Measurements from ENCODE around the gene USP16.
A peak's percentile ranks its signal among the peaks of the same experiment; 100 is the strongest.
"Not testable (repeated sequence)": the region's sequence is repeated elsewhere in the genome, so short reads cannot be mapped to it uniquely, and the experiment has no call there.

The USP16 gene

DNA sequence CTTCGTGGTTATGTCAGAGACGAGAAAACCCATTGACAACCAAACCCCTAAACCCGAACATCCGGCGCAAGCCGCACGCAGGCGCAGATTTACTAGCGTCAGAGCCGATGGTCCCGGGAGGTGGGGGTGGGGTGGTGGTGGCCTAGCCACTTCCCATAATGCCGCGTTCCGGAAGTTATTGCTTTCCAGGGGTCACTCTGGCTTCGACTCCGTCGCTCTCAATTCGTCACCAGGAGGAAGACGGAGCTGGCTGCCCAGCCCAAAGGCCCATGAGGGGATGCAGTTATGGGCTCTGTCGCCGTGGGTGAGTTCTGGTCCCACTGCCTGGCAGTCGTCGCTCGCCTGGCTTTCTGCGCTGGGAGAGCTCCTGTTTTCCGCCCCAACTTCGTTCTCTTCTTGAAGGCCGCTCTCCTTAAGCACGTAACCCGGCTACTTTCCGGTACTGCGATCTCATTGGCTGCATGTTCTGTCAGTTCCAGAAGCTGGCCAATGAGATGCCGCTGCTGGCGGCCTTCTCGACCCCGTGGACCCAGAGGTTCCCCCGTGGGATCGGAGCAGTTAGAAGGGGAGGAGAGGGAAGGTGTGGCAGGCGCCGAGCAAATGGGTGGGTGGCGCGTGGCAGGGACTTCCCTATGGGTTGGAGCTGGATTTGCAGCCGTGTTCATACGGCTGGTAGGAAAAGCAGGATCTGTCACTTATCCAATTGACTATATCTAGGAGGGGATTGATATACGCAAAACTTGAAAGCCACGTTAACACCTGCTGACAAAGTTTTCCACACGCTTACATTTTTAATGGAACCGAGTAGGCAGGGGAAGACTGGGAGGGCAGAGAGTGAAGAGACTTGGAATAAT lies at the start of gene USP16:
TSS of gene USP16 (plus strand) at position 195 of the 854 bp plus-strand sequence. CDS start 3,246 bp downstream, outside the sequence.
- DNase-seq (ENCODE audit: low read depth, low spot score), result peak; percentile 99

DNA sequence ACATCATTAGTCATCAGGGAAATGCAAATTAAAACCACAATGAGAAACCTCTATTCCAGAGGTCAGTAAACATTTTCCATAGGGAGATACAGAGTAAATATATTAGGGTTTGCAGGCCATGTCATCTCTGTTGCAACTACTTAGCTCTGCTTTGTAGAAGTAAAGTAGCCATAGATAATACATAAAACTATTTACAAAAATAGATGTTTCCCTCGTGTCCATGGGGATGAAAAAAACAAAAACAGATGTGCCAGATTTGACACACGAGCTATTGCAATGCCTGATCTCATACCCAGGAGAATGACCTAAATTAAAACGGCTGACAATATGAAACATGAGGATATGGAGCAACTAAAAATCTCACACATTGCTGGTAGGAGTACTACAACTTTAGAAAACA lies 49.1 kb upstream of the USP16 start:
- no peak for DNase-seq (ENCODE audit: low read depth, low spot score)

- DNase-seq (ENCODE audit: low read depth, low spot score), result no peak
These were observed 45.4 kb upstream of the USP16 start for GRCh38 chr21:28979092-28979491.

GRCh38 chr21:28982637-28983036 lies 41.8 kb upstream of the USP16 start:
- DNase-seq (ENCODE audit: low read depth, low spot score), result no peak

GRCh38 chr21:28986677-28987076 lies 37.8 kb upstream of the USP16 start:
- DNase-seq (ENCODE audit: low read depth, low spot score), result no peak

GRCh38 chr21:28988146-28988545 lies 36.3 kb upstream of the USP16 start:
- DNase-seq (ENCODE audit: low read depth, low spot score), result peak; percentile 14

DNA sequence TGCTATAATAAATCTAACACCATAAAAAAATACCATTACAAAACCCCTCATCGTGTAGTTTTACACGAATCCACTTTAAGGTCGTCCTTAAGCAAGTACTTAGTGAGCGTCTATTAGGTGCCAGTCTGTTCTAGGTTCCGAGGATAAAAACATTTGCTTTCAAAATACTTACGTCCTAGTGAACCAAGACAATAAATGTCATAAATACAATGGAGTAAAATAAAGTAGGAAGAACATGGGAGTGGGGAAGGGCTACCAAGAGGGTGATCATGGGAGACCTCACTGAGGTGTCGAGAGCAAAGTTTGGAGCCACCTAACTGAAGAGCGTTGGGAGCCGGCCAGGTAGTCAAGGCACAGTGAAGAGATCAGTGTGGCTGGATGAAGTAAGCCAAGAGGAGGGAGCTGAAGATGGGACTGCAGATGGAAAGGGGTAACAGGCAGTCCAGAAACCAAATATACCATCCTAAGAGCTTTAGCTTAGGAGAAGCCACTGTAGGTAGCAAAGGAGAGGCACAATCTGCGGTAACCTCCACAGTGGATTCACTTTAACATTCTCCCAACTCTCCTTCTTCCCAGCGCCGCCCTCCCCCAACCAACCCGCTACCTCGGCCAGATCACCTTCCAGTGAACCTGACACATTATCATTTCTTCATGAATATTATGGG lies 32.5 kb upstream of the USP16 start:
- no peak for DNase-seq (ENCODE audit: low read depth, low spot score)

- peak; percentile 100 for DNase-seq (ENCODE audit: low read depth, low spot score)
These were observed 31.8 kb upstream of the USP16 start, which contains the start of gene LTN1 for GRCh38 chr21:28992526-28993292. Gene LTN1, minus strand, starts transcription at chr21:28992877. Its CDS starts 72 bp downstream, at chr21:28992805.

DNA sequence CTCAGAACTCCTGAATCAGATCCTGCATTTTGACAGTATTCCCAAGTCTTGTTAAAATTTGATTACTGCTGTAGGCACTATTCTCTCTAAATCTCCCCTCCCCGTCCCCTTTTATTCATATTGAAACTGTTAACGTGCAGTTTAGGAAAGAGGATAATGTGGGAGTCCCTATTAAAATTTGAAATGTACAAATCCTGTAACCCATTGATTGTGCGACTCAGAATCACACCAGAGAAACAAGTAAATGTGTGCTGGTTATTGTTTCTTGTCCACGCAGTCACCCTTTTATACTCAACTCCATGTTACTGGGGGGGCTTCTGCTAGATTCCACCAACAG lies 31.2 kb upstream of the USP16 start:
- DNase-seq (ENCODE audit: low read depth, low spot score), result no peak

DNA sequence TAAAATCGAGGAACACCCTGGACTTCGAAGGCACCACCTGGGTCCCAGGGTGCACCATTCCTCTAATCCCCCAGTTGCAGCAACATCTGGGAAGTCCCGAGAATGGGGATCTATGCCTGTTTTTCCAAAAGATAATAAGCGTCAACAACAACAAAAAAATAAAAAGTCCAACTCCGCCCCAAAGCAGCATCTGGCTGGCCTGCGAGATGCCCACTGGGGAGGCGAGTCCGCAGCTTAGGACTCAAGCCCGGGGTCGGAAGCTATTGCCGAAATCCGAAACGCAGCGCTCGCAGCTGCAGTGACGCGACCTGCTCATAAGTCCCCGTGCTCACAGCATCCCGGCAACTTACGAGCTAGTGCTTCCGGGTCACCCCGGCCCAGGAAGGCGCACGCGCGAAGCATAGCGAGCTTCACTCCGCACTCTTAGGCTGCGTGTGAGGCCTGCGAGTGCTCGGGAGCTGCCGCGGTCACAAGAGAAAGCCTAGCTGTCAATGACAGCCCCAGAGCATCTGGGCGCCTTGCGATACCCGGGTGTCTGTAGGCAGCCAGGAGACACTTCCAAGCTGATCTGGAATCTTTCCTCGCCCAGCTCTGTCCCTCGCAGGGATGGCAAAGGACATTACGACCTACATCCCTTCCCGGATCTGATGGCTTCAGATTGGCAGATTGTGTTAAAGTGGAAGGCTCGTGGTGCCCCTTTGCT lies 21.9 kb upstream of the USP16 start:
- DNase-seq (ENCODE audit: low read depth, low spot score), result peak; percentile 97

- no peak for DNase-seq (ENCODE audit: low read depth, low spot score)
These were observed 18.8 kb upstream of the USP16 start for GRCh38 chr21:29005696-29006095.

- no peak for DNase-seq (ENCODE audit: low read depth, low spot score)
These were observed 17.3 kb upstream of the USP16 start for GRCh38 chr21:29007135-29007534.

- no peak for DNase-seq (ENCODE audit: low read depth, low spot score)
These were observed 16.7 kb upstream of the USP16 start for GRCh38 chr21:29007810-29008209.

DNA sequence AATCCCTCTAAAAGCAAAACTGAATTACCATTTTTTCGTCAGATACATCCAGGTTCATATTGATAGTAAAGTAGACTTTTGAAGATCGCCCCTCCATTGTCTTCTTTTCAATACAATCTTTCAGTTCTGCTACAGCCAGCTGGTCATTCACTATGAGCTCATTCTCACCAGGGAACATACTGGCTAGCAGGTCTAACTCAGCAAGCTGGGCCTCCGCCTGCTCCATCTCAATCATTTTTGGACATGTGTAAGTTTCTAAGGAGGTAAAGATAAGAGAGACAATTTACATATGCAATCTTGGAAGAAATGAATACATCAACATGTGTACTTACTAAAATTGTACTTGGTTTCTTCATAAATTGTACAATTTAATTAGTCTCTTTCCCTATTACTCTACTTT lies 16.1 kb upstream of the USP16 start:
- DNase-seq (ENCODE audit: low read depth, low spot score), result no peak

- DNase-seq (ENCODE audit: low read depth, low spot score), result not testable (repeated sequence)
These were observed 13.2 kb upstream of the USP16 start for GRCh38 chr21:29011236-29011635.

DNA sequence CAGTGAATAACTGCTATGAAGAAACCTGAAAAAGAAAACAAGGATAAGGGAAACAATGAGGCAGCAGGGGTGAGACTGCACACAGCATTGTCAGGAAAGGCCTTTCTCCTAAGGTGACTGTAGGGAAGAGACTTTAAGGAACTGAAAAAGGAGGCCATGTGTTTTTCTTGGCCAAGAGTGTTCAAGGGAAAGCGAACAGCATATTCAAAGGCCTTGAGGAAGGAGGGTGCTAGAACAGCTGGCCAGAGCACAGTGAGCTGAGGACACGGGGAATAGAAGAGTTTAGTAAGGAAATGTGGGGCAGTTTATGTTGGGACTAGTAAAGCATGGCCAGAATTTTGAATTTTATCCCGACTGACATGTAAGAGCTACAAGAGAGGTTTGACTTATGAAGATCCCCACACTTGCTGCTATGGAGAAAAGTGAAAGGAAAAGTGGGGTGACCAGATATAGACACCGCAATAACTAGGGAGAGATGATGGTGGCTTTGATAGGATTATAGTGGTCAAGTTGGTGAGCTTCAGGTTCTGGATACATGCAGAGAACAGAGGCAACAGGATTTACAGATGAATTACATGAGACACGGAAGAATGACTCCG lies 6.7 kb upstream of the USP16 start:
- no peak for DNase-seq (ENCODE audit: low read depth, low spot score)

DNA sequence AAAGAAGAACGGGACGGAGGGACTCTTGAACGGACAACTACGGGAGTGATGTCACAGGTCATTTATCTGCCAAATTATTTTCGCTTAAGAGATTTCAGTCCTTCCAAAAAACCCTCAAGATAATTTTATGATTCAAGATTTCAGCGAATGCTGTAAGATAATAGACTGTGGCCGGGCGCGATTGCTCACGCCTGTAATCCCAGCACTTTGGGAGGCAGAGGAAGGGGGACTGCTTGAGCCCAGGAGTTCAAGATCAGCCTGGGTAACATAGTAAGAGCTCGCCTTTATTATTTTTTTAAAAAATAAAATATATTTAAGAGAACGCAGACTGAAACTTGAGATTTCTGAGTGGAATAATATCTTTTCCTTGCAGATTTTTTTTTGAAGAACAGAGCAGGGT lies 5.9 kb upstream of the USP16 start:
- DNase-seq (ENCODE audit: low read depth, low spot score), result peak; percentile 4

GRCh38 chr21:29022166-29022565 lies 2.3 kb upstream of the USP16 start:
- no peak for DNase-seq (ENCODE audit: low read depth, low spot score)

DNA sequence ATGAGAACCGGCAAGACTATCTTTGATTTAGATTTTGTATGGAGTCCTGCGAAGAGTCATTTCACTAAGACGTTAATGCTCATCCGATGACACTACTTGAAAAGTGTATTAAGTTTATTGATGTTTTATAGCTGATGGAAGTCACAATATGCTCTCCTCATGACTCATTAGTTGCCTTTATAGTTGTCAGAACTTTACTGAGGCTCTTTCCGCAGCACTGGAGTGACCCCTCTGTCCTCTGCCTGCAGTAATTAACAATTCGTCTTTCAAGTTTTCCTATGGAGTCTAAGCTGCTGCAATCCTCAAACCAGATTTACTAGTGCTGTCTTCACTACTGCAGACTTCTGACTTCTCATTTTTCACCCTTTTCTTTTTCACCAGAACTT lies 853 bp downstream of the USP16 start:
- peak; percentile 29 for DNase-seq (ENCODE audit: low read depth, low spot score)

GRCh38 chr21:29029524-29029923 lies 5.1 kb downstream of the USP16 start:
- DNase-seq (ENCODE audit: low read depth, low spot score), result no peak

GRCh38 chr21:29030909-29031308 lies 6.4 kb downstream of the USP16 start:
- no peak for DNase-seq (ENCODE audit: low read depth, low spot score)

All from astrocyte of the hippocampus (primary cell).